HG03571 (cell line): ENCODE measurements around the gene DNAAF9.
"Not testable (repeated sequence)": the region's sequence is repeated elsewhere in the genome, so short reads cannot be mapped to it uniquely, and the experiment has no call there.

Experiments used
- ATAC-seq: cut with Tn5 transposase; IDR thresholded peaks from one replicate; pipeline ENCODE4 v1.9.1; 2021; ENCODE audit not compliant: unreplicated experiment

The DNAAF9 gene

GRCh38 chr20:3407040-3407770 is at the start of gene DNAAF9:
DNAAF9 (minus strand) TSS chr20:3407669; CDS start chr20:3407557, 112 bp downstream.
- ATAC-seq: peak; percentile 42

- no peak for ATAC-seq
Measured at GRCh38 chr20:3456648-3457047, 49.2 kb upstream of the DNAAF9 start.

GRCh38 chr20:3454831-3455230 is 47.4 kb upstream of the DNAAF9 start:
- ATAC-seq: no peak

- ATAC-seq: no peak
Measured at GRCh38 chr20:3452690-3453089, 45.2 kb upstream of the DNAAF9 start.

GRCh38 chr20:3452136-3452535 is 44.7 kb upstream of the DNAAF9 start:
- ATAC-seq: no peak

GRCh38 chr20:3449319-3449718 is 41.9 kb upstream of the DNAAF9 start:
- no peak for ATAC-seq

- no peak for ATAC-seq
Measured at GRCh38 chr20:3447321-3447720, 39.9 kb upstream of the DNAAF9 start.

- no peak for ATAC-seq
Measured at GRCh38 chr20:3446779-3447178, 39.3 kb upstream of the DNAAF9 start.

GRCh38 chr20:3436864-3437574 is 29.6 kb upstream of the DNAAF9 start:
- ATAC-seq: no peak

- no peak for ATAC-seq
Measured at GRCh38 chr20:3434232-3434631, 26.8 kb upstream of the DNAAF9 start.

- ATAC-seq: no peak
Measured at GRCh38 chr20:3433744-3434143, 26.3 kb upstream of the DNAAF9 start.

- no peak for ATAC-seq
Measured at GRCh38 chr20:3432844-3433243, 25.4 kb upstream of the DNAAF9 start.

GRCh38 chr20:3431109-3431508 is 23.6 kb upstream of the DNAAF9 start:
- no peak for ATAC-seq

- ATAC-seq: peak; percentile 80
Measured at GRCh38 chr20:3430376-3431069, 23.1 kb upstream of the DNAAF9 start.

GRCh38 chr20:3426766-3427165 is 19.3 kb upstream of the DNAAF9 start:
- ATAC-seq: not testable (repeated sequence)

GRCh38 chr20:3423126-3423525 is 15.7 kb upstream of the DNAAF9 start:
- ATAC-seq: no peak

GRCh38 chr20:3421985-3422384 is 14.5 kb upstream of the DNAAF9 start:
- no peak for ATAC-seq

- ATAC-seq: peak; percentile 97
Measured at GRCh38 chr20:3420211-3420707, 12.8 kb upstream of the DNAAF9 start.

- ATAC-seq: not testable (repeated sequence)
Measured at GRCh38 chr20:3418161-3418560, 10.7 kb upstream of the DNAAF9 start.

- ATAC-seq: no peak
Measured at GRCh38 chr20:3414122-3414521, 6.7 kb upstream of the DNAAF9 start.

- ATAC-seq: no peak
Measured at GRCh38 chr20:3413393-3413889, 6.0 kb upstream of the DNAAF9 start.
